HG03066 (cell line): ENCODE results near the gene LBR.
"Not testable (repeated sequence)": the region's sequence is repeated elsewhere in the genome, so short reads cannot be mapped to it uniquely, and the experiment has no call there.

Source experiments
- ATAC-seq: cut with Tn5 transposase; IDR thresholded peaks from one replicate; pipeline ENCODE4 v1.9.1; 2021; ENCODE audit warnings: low read depth; ENCODE audit not compliant: unreplicated experiment

LBR gene

DNA sequence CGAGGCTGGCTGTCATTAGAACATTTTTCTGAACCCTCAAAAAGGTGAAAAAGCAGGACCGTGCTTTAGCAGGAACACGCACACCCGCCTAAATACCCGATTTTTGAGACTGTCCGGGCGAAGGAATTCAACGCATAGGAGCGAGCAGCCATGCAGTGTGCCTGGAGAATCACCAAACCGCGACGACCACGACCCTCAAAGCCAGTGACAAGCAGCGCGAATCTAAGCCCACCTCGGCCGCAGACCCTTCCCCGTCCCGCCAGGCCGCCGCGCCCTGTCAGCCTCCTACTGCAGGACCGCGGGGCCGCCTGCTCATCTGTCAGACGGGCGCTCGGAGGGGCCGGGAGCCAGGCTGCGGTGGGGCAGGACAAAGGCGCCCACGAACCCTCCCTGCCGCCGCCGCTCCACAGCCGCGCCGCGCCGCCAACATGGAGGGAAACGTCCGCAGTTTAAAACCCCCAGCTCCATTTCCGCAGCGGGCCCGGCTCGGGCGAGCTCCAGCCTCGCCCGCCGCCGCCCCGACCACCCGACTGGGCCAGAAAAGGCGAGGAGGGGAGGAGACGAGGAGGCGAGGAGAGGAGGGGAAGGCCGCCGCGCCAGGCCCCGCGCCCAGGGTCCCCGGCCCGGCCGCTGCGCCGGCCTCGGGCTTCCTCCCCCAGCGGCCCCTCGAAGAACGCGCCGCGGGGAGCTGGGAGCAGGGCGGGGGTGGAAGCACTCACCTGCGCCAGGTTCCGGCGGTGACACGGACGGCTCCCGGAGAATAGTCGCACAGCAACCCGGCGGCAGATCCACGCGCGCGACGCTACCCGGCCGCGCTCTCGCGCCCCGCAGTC, at the start of gene LBR:
Gene LBR (minus strand): TSS at position 804 of the 833 bp plus-strand sequence. CDS start 3,963 bp downstream, outside the sequence.
- ATAC-seq = peak; percentile 33

DNA sequence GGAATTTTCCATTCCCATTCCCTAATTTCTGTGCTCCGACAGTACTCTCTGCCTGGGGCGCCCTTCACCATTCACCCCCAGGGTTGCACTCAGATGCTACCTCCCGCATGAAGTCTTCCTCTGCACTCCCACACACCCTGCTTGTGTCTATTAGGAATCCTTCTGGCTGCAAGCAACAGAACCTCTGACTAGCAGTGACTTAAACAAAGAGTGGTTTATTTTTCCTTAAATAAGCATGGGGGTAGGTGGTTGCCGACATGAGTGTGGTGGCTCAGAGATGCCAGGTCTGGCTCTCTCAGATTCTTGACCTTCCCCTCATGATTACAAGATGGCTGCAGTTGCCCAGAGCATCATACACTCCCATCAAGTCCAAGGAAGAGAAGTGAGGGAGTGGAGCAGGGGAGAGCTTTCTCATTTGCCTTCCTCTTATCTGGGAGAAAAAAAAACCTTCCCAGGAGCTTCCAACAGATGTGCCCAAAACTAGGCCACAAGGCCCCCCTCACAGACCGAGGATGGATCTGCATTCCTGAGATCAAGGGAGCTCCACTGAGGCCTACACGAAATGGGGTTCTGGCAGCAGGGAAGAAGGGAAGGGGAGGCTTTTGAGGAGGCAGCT, 49.6 kb upstream of the LBR start:
- ATAC-seq = no peak

GRCh38 chr1:225476538-225476988, 48.7 kb upstream of the LBR start:
- ATAC-seq = no peak

DNA sequence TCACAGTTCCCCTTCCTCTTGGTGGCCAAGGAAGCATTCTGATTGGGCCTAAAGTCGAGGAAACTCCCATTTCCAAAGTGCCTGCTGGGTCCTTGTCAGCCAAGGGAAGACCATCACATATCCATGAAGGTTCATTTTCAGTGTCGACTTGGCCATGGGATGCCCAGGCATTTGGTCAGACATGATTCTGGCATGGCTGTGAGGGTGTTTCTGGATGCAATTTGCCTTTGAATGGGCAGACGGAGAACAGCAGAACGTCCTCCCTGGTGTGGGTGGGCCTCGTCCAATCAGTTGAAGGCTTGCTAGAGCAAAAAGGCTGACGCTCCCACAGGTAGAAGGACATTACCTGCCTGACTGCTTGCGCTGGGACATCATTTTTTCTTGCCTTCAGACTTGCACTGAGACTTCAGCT, 48.3 kb upstream of the LBR start:
- no peak for ATAC-seq

DNA sequence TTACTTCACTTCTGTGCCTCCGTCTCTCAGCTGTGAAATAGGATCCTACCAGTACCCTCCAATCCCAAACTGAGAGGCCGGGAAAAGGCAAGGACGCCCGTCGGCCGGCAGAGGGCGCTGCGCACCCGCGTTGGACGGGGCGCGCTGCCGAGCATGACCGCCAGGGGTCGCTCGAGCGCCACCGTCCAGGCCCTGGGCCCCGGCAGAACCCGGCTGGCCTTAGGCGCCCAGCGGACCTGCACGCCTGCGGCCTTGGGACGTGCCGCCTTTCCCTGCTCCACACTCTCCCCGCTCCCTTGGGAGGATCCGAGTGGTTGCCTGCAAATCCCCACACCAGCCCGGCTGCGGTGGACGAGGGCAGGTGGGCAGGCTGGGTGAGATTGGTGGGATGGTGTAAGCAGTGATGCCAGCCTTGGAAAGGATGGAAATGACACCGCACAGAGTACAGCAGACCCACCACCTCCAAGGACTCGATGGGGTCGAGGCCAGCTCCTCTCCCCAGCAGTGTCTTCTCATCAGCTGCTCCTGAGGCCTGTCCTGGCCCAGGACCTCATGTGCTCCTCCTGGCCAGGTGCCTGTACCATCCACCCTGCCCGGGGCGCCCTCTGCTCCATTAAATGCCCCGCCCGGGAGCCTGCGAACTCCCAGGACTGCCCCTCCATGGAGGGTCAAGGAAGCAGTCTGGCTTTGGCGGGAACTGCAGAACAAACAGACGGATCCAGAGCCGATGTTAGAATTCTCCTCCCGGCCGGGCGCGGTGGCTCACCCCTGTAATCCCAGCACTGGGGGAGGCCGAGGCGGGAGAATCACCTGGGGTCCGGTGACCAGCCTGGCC, 47.4 kb upstream of the LBR start:
- peak; percentile 50 for ATAC-seq

- no peak for ATAC-seq
These were observed 46.7 kb upstream of the LBR start for GRCh38 chr1:225474439-225474985.

GRCh38 chr1:225473676-225474438, 46.0 kb upstream of the LBR start:
- ATAC-seq = not testable (repeated sequence)

DNA sequence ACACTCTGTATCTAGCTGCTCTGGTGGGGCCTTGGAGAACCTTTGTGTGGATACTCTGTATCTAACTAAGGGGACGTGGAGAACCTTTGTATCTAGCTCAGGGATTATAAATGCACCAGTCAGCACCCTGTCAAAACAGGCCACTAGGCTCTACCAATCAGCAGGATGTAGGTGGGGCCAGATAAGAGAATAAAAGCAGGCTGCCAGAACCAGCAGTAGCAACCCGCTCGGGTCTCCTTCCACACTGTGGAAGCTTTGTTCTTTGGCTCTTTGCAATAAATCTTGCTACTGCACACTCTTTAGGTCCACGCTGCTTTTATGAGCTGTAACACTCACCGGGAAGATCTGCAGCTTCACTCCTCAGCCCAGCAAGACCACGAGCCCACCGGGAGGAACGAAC, 45.4 kb upstream of the LBR start:
- not testable (repeated sequence) for ATAC-seq

- no peak for ATAC-seq
These were observed 43.8 kb upstream of the LBR start for GRCh38 chr1:225471453-225472301.

GRCh38 chr1:225471109-225471452, 43.2 kb upstream of the LBR start:
- ATAC-seq = no peak

GRCh38 chr1:225470211-225471108, 42.6 kb upstream of the LBR start:
- no peak for ATAC-seq

GRCh38 chr1:225469051-225469450, 41.2 kb upstream of the LBR start:
- no peak for ATAC-seq

DNA sequence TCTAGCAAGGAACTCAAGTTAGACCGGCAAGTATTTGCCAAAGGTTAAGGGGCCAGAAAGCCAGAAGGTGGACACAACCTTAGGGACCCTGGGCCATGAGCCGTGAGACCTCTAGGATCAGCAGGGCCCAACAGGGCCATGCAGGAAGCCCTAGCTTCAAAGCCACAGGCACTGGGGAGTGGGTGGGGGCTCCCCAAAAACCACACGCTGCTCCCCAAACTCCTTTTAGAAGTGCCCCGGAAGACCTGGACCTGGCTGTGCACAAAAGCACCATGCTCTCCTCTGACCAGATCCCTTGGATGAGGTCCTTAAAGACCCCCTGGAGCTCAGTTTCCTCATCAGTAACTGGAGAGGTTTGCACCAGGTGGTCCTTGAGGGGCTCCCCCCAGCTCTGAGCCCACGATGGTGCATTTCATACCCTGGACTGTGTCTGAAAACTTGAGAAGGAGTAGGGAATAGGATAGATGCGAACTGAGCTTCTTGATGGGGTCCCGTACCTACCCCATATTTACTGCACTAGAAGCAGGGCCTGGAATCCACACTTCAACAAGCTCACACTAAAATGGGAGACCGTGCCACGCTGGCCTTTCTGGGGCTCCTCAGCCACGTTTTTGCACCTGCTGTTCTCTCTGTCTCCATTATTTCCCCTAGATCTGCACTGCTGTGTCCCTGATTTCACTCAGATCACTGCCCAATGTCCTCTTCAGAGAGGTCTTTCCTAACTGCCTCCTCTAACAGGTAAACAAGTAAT, 40.6 kb upstream of the LBR start:
- ATAC-seq = no peak

- peak; percentile 98 for ATAC-seq
These were observed 39.6 kb upstream of the LBR start for GRCh38 chr1:225467193-225468020.

DNA sequence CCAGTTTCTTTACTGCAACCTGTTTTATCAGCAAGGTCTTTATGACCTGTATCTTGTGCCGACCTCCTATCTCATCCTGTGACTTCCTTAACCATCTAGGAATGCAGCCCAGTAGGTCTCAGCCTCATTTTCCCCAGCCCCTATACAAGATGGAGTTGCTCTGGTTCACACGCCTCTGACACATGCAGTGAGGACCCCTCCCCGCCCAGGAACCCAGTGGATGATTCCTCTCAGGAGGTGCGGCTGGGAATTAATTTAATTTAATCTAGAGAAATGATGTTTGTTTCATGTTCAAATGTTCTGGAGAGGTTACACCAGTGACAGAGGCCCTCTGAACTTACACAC, 39.0 kb upstream of the LBR start:
- peak; percentile 2 for ATAC-seq

DNA sequence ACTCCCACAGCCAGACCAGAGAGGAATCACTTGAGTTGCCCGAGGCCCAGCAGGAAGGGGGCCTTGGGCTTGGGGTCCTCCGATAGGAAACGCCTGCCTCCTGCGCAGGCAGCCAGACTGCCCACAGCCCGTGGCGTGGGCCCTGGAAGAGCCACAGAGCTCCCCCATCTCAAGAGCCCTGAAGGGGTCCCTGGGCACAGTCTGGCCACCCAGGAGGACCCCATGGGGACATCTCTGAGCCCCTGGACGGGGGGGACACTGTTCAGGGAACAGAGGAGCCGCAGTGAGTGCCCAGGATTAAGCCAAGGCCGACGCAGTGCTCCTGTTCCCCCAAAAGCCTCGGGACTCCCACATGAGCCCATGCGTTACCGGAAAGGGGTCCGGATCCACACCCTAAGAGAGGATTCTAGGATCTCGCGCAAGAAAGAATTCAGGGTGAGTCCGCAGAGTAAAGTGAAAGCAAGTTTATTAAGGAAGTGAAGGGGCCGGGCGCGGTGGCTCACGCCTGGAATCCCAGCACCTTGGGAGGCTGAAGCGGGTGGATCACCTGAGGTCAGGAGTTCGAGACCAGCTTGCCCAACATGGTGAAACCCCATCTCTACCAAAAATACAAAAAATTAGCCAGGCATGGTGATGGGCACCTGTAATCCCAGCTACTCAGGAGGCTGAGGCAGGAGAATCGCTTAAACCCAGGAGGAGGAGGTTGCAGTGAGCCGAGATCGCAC, 38.1 kb upstream of the LBR start:
- ATAC-seq = no peak
